Uterus (tissue), 4 donors: ENCODE measurements around the gene C3orf70. TPM values are rescaled to one million over a fixed set of nuclear protein-coding genes. Genes with fewer than 3 reads are reported as not detected.

Source experiments
- DNase-seq, 2 donors: peaks; one replicate each; pipeline ENCODE4 v3.0.0-alpha.2; 2019 to 2020
- H3K27ac ChIP-seq, 2 donors: fragments of 200-600 bp; sonication (generic); 1 replicate in 1 of 2; 2 replicates in 1 of 2; pipeline ENCODE4 v1.5.1; 2016 to 2018
- H3K27me3 ChIP-seq, 2 donors: fragments of 200-600 bp; sonication (generic); one replicate each; pipeline ENCODE4 v1.5.1; 2018 to 2019; ENCODE audit warnings: control low read depth in 1 of 2
- H3K36me3 ChIP-seq, 2 donors: fragments of 200-600 bp; sonication (generic); one replicate each; pipeline ENCODE4 v1.5.1; 2019; ENCODE audit warnings: control low read depth in 1 of 2
- H3K4me1 ChIP-seq, 2 donors: fragments of 200-600 bp; sonication (generic); one replicate each; pipeline ENCODE4 v1.5.1; 2018 to 2019; ENCODE audit warnings: control low read depth in 1 of 2
- H3K4me3 ChIP-seq, 2 donors: fragments of 200-600 bp; sonication (generic); 1 replicate in 1 of 2; 2 replicates in 1 of 2; pipeline ENCODE4 v1.5.1; 2018 to 2019; ENCODE audit warnings: mild to moderate bottlenecking in 1 of 2
- H3K9me3 ChIP-seq, 2 donors: fragments of 200-600 bp; sonication (generic); one replicate each; pipeline ENCODE4 v1.5.1; 2019; ENCODE audit warnings: control low read depth in 1 of 2
- POLR2A ChIP-seq, 2 donors: fragments of 450-650 bp; IDR thresholded peaks; one replicate each; pipeline ENCODE4 v1.6.1; 2016; ENCODE audit warnings: antibody characterized with exemption in 2 of 2, mild to moderate bottlenecking in 1 of 2, moderate library complexity in 1 of 2
- intact Hi-C: fragments of 100-400 bp; cut with DNase I; formaldehyde crosslinking; loops from one replicate; pipeline ENCODE4 v1.15.1; 2023; ENCODE audit warnings: low total_unique reads
- total RNA-seq, 4 donors: library from RNA; depleted of rRNA in 3 of 4; stranded (reverse); fragments of >200 nt in 3 of 4; gene quantifications; one replicate each; pipeline versions ENCODE4 v1.1.0 to v1.2.4, GENCODE V29; 2014 to 2023
- TF ChIP-seq, protein P1 (sequence below), 4 experiments: fragments of 200-600 bp in 2 of 4; fragments of 450-650 bp in 2 of 4; sonication (generic) in 2 of 4; IDR thresholded peaks; one replicate each; pipeline ENCODE4 v1.5.1; 2016 to 2019; ENCODE audit warnings: antibody characterized with exemption in 4 of 4, mild to moderate bottlenecking in 2 of 4, moderate library complexity in 1 of 4
- donor health status: DM: yes; HTN: yes; CAD: no.

C3orf70 gene
- total RNA-seq, 4 donors from 2014 or later = 4.4 to 24.4 (median 16.9) TPM

GRCh38 chr3:185057829-185058228, 95.0 kb downstream of the C3orf70 start:
- peaks cover 0 to 3% of the 10 kb centered on the region in 2 donors for H3K9me3 ChIP-seq
- H3K27me3 ChIP-seq = no peaks in the 10 kb centered on the region
- TF ChIP-seq, protein P1, sequence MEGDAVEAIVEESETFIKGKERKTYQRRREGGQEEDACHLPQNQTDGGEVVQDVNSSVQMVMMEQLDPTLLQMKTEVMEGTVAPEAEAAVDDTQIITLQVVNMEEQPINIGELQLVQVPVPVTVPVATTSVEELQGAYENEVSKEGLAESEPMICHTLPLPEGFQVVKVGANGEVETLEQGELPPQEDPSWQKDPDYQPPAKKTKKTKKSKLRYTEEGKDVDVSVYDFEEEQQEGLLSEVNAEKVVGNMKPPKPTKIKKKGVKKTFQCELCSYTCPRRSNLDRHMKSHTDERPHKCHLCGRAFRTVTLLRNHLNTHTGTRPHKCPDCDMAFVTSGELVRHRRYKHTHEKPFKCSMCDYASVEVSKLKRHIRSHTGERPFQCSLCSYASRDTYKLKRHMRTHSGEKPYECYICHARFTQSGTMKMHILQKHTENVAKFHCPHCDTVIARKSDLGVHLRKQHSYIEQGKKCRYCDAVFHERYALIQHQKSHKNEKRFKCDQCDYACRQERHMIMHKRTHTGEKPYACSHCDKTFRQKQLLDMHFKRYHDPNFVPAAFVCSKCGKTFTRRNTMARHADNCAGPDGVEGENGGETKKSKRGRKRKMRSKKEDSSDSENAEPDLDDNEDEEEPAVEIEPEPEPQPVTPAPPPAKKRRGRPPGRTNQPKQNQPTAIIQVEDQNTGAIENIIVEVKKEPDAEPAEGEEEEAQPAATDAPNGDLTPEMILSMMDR (IDR thresholded peaks at IDR 0.05) = no peak
- TF ChIP-seq POLR2A (IDR thresholded peaks at IDR 0.05) = no peak
- H3K4me1 ChIP-seq = no peaks in the 10 kb centered on the region
- DNase-seq = no peak
- H3K4me3 ChIP-seq = no peak overlapping the region
- no peak overlapping the region for H3K27ac ChIP-seq
- H3K36me3 ChIP-seq = no peaks in the 10 kb centered on the region
- intact Hi-C loops = no loop called here

- TF ChIP-seq, protein P1 (IDR thresholded peaks at IDR 0.05) = no peak
- TF ChIP-seq POLR2A (IDR thresholded peaks at IDR 0.05) = no peak
- intact Hi-C loops = no loop called here
Observed at GRCh38 chr3:185056908-185057307, 96.0 kb downstream of the C3orf70 start.

DNA sequence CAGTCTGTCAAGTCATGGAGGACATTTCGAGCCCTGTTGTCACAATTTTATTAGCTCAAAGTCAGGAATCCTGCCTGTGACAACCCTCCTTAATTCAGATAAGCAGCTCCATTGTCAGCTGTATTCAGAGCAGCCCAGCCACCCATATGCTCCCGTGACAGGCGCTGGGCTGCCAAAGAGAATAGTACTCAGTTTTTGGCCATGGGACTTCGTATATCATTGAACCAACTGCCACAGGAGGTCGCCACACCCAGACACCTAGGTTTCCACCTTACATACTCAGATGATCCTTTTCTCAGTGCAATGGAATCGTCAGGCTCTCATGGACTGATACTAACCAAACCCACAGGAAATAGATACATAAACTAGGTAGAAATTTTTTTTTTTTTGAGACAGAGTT, 100.2 kb downstream of the C3orf70 start:
- TF ChIP-seq, protein P1 (IDR thresholded peaks at IDR 0.05) = no peak
- TF ChIP-seq POLR2A (IDR thresholded peaks at IDR 0.05) = no peak
- H3K4me3 ChIP-seq = no peak overlapping the region
- DNase-seq = no peak
- H3K27me3 ChIP-seq = no peaks in the 10 kb centered on the region
- peaks cover 0 to 3% of the 10 kb centered on the region in 2 donors for H3K9me3 ChIP-seq
- intact Hi-C loops = no loop called here
- H3K4me1 ChIP-seq = no peaks in the 10 kb centered on the region
- no peaks in the 10 kb centered on the region for H3K36me3 ChIP-seq
- H3K27ac ChIP-seq = no peak overlapping the region

More at GRCh38 chr3:185056908-185057307, 96.0 kb downstream of the C3orf70 start:
- H3K27ac ChIP-seq = no peak overlapping the region
- H3K4me3 ChIP-seq = no peak overlapping the region
- DNase-seq = no peak
- no peaks in the 10 kb centered on the region for H3K27me3 ChIP-seq
- no peaks in the 10 kb centered on the region for H3K36me3 ChIP-seq
- H3K4me1 ChIP-seq = no peaks in the 10 kb centered on the region
- peaks cover 0 to 3% of the 10 kb centered on the region in 2 donors for H3K9me3 ChIP-seq

DNA sequence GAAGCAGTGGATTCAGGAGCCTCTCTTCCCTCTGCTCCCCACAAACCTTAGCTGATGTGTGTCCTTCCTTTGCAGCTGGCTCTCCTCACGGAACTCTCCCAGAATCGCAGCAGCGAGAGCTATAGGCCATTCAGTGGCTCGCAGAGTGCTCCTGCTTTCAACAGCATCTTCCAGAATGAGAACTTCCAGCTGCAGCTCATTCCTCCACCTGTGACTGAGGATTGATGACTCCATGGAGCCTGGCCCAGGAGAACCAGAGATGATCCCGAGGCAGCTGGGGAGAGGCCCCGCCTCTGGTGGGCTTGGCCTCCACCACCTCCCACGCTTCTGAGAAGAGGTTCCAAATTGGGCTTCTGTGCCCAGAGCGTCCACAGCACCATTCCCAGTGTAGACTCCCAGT, 101.1 kb downstream of the C3orf70 start:
- Histone ChIP-seq H3K4me3 (no peak overlapping the region), H3K36me3 (no peaks in the 10 kb centered on the region), H3K9me3 (no peaks in the 10 kb centered on the region), H3K27ac (no peak overlapping the region), H3K4me1 (no peaks in the 10 kb centered on the region), H3K27me3 (no peaks in the 10 kb centered on the region)
- TF ChIP-seq, protein P1 (IDR thresholded peaks at IDR 0.05) = no peak
- intact Hi-C loops = no loop called here
- DNase-seq = peak in 1 of 2 donors; percentile 22

DNA sequence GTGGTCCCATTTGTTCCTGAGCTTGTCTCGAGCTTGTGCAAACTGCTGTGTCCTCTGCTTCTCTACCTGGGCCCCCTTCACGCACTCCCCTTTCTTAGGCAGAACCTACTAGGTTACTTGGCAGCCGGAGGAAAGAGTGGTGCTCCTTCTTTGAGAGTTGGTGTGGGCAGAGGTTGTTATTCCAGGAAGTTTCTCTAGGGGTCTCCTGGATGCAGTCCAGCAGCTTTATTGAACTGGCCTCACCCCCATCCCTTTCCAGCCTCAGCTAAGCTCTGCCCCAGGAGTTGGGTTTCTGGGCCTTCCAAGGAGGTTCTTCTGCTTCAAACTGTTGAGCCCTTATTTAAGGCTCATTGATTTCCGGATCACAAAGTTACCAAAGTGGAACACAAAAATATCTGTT, 103.2 kb downstream of the C3orf70 start:
- peaks cover 0 to 3% of the 10 kb centered on the region in 2 donors for H3K4me1 ChIP-seq
- H3K4me3 ChIP-seq = no peak overlapping the region
- H3K36me3 ChIP-seq = no peaks in the 10 kb centered on the region
- H3K27ac ChIP-seq = no peak overlapping the region
- TF ChIP-seq POLR2A (IDR thresholded peaks at IDR 0.05) = no peak
- TF ChIP-seq, protein P1 (IDR thresholded peaks at IDR 0.05) = no peak
- no peaks in the 10 kb centered on the region for H3K27me3 ChIP-seq
- no peak for DNase-seq
- intact Hi-C loops = no loop called here
- H3K9me3 ChIP-seq = no peaks in the 10 kb centered on the region
